Forelimb muscle (tissue), 1 donor: Measurements from ENCODE around the gene MAP2K6. TPM values are rescaled to one million over a fixed set of nuclear protein-coding genes. Genes with fewer than 3 reads are reported as not detected.
A peak's percentile ranks its signal among the peaks of the same experiment; 100 is the strongest.

Experiments used
- DNase-seq: peaks from one replicate; pipeline ENCODE4 v3.0.0-alpha.2; 2013; ENCODE audit warnings: low read depth
- polyA plus RNA-seq: library from polyadenylated mRNA; unstranded; fragments of 120-200 nt; gene quantifications from one replicate; pipeline ENCODE4 v1.2.1, GENCODE V29; 2013; ENCODE audit not compliant: insufficient read length

Gene MAP2K6
- polyA plus RNA-seq, result 16.4 TPM

- peak; percentile 63 for DNase-seq
These were observed at the start of gene MAP2K6 for GRCh38 chr17:69414408-69415274. Gene MAP2K6 (plus strand): TSS chr17:69414697. CDS start chr17:69414985, 288 bp downstream.

GRCh38 chr17:69367298-69367697 is 47.2 kb upstream of the MAP2K6 start:
- DNase-seq, result no peak

GRCh38 chr17:69373069-69373468 is 41.4 kb upstream of the MAP2K6 start:
- DNase-seq, result no peak

GRCh38 chr17:69375229-69375628 is 39.3 kb upstream of the MAP2K6 start:
- no peak for DNase-seq

GRCh38 chr17:69388822-69389442 is 25.6 kb upstream of the MAP2K6 start:
- DNase-seq, result no peak

GRCh38 chr17:69390795-69391501 is 23.5 kb upstream of the MAP2K6 start:
- DNase-seq, result no peak

- no peak for DNase-seq
These were observed 13.2 kb upstream of the MAP2K6 start for GRCh38 chr17:69401251-69401650.

GRCh38 chr17:69402052-69402451 is 12.4 kb upstream of the MAP2K6 start:
- DNase-seq, result no peak

GRCh38 chr17:69404399-69404798 is 10.1 kb upstream of the MAP2K6 start:
- DNase-seq, result no peak

- no peak for DNase-seq
These were observed 9.4 kb upstream of the MAP2K6 start for GRCh38 chr17:69405096-69405495.

GRCh38 chr17:69406941-69407340 is 7.6 kb upstream of the MAP2K6 start:
- no peak for DNase-seq

- no peak for DNase-seq
These were observed 6.7 kb upstream of the MAP2K6 start for GRCh38 chr17:69407759-69408158.

- DNase-seq, result no peak
These were observed 3.8 kb upstream of the MAP2K6 start for GRCh38 chr17:69410671-69411070.

- DNase-seq, result no peak
These were observed 2.7 kb upstream of the MAP2K6 start for GRCh38 chr17:69411766-69412165.

GRCh38 chr17:69412251-69412671 is 2.2 kb upstream of the MAP2K6 start:
- DNase-seq, result no peak

GRCh38 chr17:69415431-69415830 is 934 bp downstream of the MAP2K6 start:
- DNase-seq, result no peak

- DNase-seq, result no peak
These were observed 3.3 kb downstream of the MAP2K6 start for GRCh38 chr17:69417545-69418483.

GRCh38 chr17:69418535-69418934 is 4.0 kb downstream of the MAP2K6 start:
- DNase-seq, result no peak

GRCh38 chr17:69423450-69423849 is 9.0 kb downstream of the MAP2K6 start:
- no peak for DNase-seq

GRCh38 chr17:69424287-69425041 is 10.0 kb downstream of the MAP2K6 start:
- DNase-seq, result no peak

- no peak for DNase-seq
These were observed 11.5 kb downstream of the MAP2K6 start for GRCh38 chr17:69425978-69426377.
